CD4-positive, alpha-beta T cell treated with Interferon alpha-2 for 1 hour (primary cell): ENCODE data around the gene TRPM4.
"Not testable (repeated sequence)": the region's sequence is repeated elsewhere in the genome, so short reads cannot be mapped to it uniquely, and the experiment has no call there.

Experiments
- DNase-seq, 2 donors: peaks; one replicate each; pipeline ENCODE4 v3.0.0-alpha.2; 2020 to 2022

The TRPM4 gene

GRCh38 chr19:49157445-49158224 lies at the start of gene TRPM4:
Gene TRPM4 (plus strand): TSS chr19:49157792. CDS start chr19:49157867, 75 bp downstream.
- peak; percentile 34 to 37 for DNase-seq

GRCh38 chr19:49109051-49109450 lies 48.5 kb upstream of the TRPM4 start:
- no peak for DNase-seq

GRCh38 chr19:49109569-49110233 lies 47.9 kb upstream of the TRPM4 start:
- DNase-seq: no peak

- DNase-seq: no peak
Observed at GRCh38 chr19:49110567-49110966, 47.0 kb upstream of the TRPM4 start.

- DNase-seq: no peak
Observed at GRCh38 chr19:49111218-49111998, 46.2 kb upstream of the TRPM4 start.

GRCh38 chr19:49113762-49114629 lies 43.6 kb upstream of the TRPM4 start, which contains the start of gene LIN7B:
Gene LIN7B (plus strand): TSS chr19:49114370. CDS start chr19:49114405, 35 bp downstream.
- peak; percentile 73 to 85 for DNase-seq

- DNase-seq: peak; percentile 46 to 61
Observed at GRCh38 chr19:49114630-49115363, 42.8 kb upstream of the TRPM4 start.

GRCh38 chr19:49116544-49116943 lies 41.0 kb upstream of the TRPM4 start:
- no peak for DNase-seq

GRCh38 chr19:49117677-49118564 lies 39.7 kb upstream of the TRPM4 start:
- DNase-seq: no peak

GRCh38 chr19:49118565-49119410 lies 38.8 kb upstream of the TRPM4 start, which contains the start of gene C19orf73:
Gene C19orf73 (minus strand): TSS chr19:49119143. CDS start chr19:49119022, 121 bp downstream.
- peak; percentile 95 to 98 for DNase-seq

- DNase-seq: peak in 1 of 2 donors; percentile 36
Observed at GRCh38 chr19:49119411-49120324, 37.9 kb upstream of the TRPM4 start, which contains the start of gene PPFIA3. Gene PPFIA3 (plus strand): TSS chr19:49119544. CDS start chr19:49127874, 8,330 bp downstream.

- no peak for DNase-seq
Observed at GRCh38 chr19:49120325-49120683, 37.3 kb upstream of the TRPM4 start.

GRCh38 chr19:49120868-49121267 lies 36.7 kb upstream of the TRPM4 start:
- DNase-seq: no peak

- DNase-seq: not testable (repeated sequence)
Observed at GRCh38 chr19:49121841-49122240, 35.8 kb upstream of the TRPM4 start.

GRCh38 chr19:49123285-49123684 lies 34.3 kb upstream of the TRPM4 start:
- not testable (repeated sequence) for DNase-seq

- no peak for DNase-seq
Observed at GRCh38 chr19:49125025-49125731, 32.4 kb upstream of the TRPM4 start.

GRCh38 chr19:49126575-49126974 lies 31.0 kb upstream of the TRPM4 start:
- no peak for DNase-seq
